HCT116 (cell line): Measurements from ENCODE around the gene UBE2E2. TPM values are rescaled to one million over a fixed set of nuclear protein-coding genes. Genes with fewer than 3 reads are reported as not detected.

Experiments
- ATAC-seq: fragments of 200-7000 bp; cut with Tn5 transposase; 2 replicates; pipeline ENCODE4 v1.9.1; 2020; ENCODE audit warnings: mild to moderate bottlenecking, moderate library complexity
- BruUV-seq: library from RNA; stranded (reverse); fragments of 400-500 nt; replicated peaks from 2 replicates; lab custom pipeline; 2021; lab: Mats Ljungman, UMichigan
- CTCF ChIA-PET: fragments of 300-600 bp; sonication (Branson Sonifier 250); formaldehyde crosslinking; loops from one replicate; lab custom pipeline; 2021; ENCODE audit warnings: antibody characterized with exemption; lab: Charles Lee
- POLR2A ChIA-PET: fragments of 300-600, 350-600 bp; sonication (Branson Sonifier 250); formaldehyde crosslinking; loops from one replicate; lab custom pipeline; 2021; ENCODE audit warnings: antibody characterized with exemption; lab: Charles Lee
- RAD21 ChIA-PET, 2 experiments: fragments of 300-600 bp; sonication (Branson Sonifier 250); formaldehyde crosslinking; loops; one replicate each; lab custom pipeline; 2023; ENCODE audit warnings: low total read pairs in 2 of 2; ENCODE audit not compliant: uncharacterized antibody in 2 of 2, unreplicated experiment in 2 of 2, low non-redundant PET in 1 of 2; lab: Charles Lee
- DNase-seq: peaks from one replicate; pipeline ENCODE4 v3.0.0-alpha.2; 2010; ENCODE audit warnings: low read depth, low spot score
- H2AFZ ChIP-seq: fragments of 200-600 bp; shearing (Covaris generic), sonication (generic); 2 replicates; pipeline ENCODE4 v1.6.1; 2017; ENCODE audit warnings: low read depth, mixed run types, mixed read lengths, antibody characterized with exemption, low read length; ENCODE audit not compliant: poor library complexity, severe bottlenecking
- H3K27ac ChIP-seq: 2 replicates; pipeline ENCODE4 v1.5.1; 2012; ENCODE audit warnings: low read depth, low read length
- H3K27me3 ChIP-seq: fragments of 200-600 bp; sonication (generic); 2 replicates; pipeline ENCODE4 v1.6.1; 2016; ENCODE audit warnings: mixed run types, low read length, mixed read lengths; ENCODE audit not compliant: insufficient read depth
- H3K36me3 ChIP-seq, 2 experiments: fragments of 200-500 bp in 1 of 2; fragments of 200-600 bp in 1 of 2; sonication (Bioruptor generic) in 1 of 2; sonication (generic) in 1 of 2; 2 replicates each; pipeline versions ENCODE4 v1.5.1 to v1.6.1; 2014 to 2016; ENCODE audit warnings: low read length in 2 of 2, inconsistent platforms in 1 of 2, mixed read lengths in 1 of 2, mixed run types in 1 of 2; ENCODE audit not compliant: insufficient read depth in 2 of 2, control insufficient read depth in 1 of 2
- H3K4me1 ChIP-seq, 2 experiments: fragments of 200-600 bp in 1 of 2; sonication (generic) in 1 of 2; 2 replicates each; pipeline versions ENCODE4 v1.5.1 to v1.6.1; 2012 to 2017; ENCODE audit warnings: low read length in 2 of 2, inconsistent platforms in 1 of 2, mild to moderate bottlenecking in 1 of 2, mixed read lengths in 1 of 2, mixed run types in 1 of 2, moderate library complexity in 1 of 2; ENCODE audit not compliant: insufficient read depth in 2 of 2, control insufficient read depth in 1 of 2
- H3K4me2 ChIP-seq: fragments of 200-600 bp; sonication (generic); 2 replicates; pipeline ENCODE4 v1.6.1; 2017; ENCODE audit warnings: mixed run types, low read length, mixed read lengths
- H3K4me3 ChIP-seq, 2 experiments: fragments of 200-600 bp in 1 of 2; sonication (generic) in 1 of 2; replicated peaks in 1 of 2; 2 replicates each; pipeline ENCODE4 v1.5.1; 2011 to 2016; ENCODE audit warnings: low read length in 2 of 2, control low read depth in 1 of 2, low read depth in 1 of 2, mild to moderate bottlenecking in 1 of 2, mixed read lengths in 1 of 2, mixed run types in 1 of 2
- H3K79me2 ChIP-seq: fragments of 200-600 bp; sonication (generic); 2 replicates; pipeline ENCODE4 v1.6.1; 2017; ENCODE audit warnings: mild to moderate bottlenecking, mixed run types, low read length, moderate library complexity, mixed read lengths; ENCODE audit not compliant: insufficient read depth
- H3K9ac ChIP-seq: fragments of 200-600 bp; sonication (generic); 2 replicates; pipeline ENCODE4 v1.6.1; 2016; ENCODE audit warnings: low read length, mixed read lengths
- H3K9me2 ChIP-seq: fragments of 200-600 bp; sonication (generic), shearing (Covaris generic); 2 replicates; pipeline ENCODE4 v1.6.1; 2017; ENCODE audit warnings: mixed run types, mild to moderate bottlenecking, moderate library complexity; ENCODE audit not compliant: insufficient read depth
- H3K9me3 ChIP-seq, 2 experiments: fragments of 200-500 bp in 1 of 2; fragments of 200-600 bp in 1 of 2; sonication (Bioruptor generic) in 1 of 2; sonication (generic) in 1 of 2; 2 replicates each; pipeline ENCODE4 v1.6.1; 2014 to 2017; ENCODE audit warnings: low read length in 2 of 2, mixed read lengths in 2 of 2, inconsistent platforms in 1 of 2, low read depth in 1 of 2, mild to moderate bottlenecking in 1 of 2, mixed run types in 1 of 2, moderate library complexity in 1 of 2; ENCODE audit not compliant: control insufficient read depth in 1 of 2, insufficient read depth in 1 of 2
- H4K20me1 ChIP-seq: fragments of 200-600 bp; sonication (generic), shearing (Covaris generic); 2 replicates; pipeline ENCODE4 v1.6.1; 2017; ENCODE audit warnings: mixed run types, mild to moderate bottlenecking, moderate library complexity; ENCODE audit not compliant: insufficient read depth
- ATF3 ChIP-seq: IDR thresholded peaks from 2 replicates; pipeline ENCODE4 v1.6.1; 2012
- EGR1 ChIP-seq: IDR thresholded peaks from 2 replicates; pipeline ENCODE4 v1.6.1; 2012; ENCODE audit warnings: low read depth
- EZH2 ChIP-seq: fragments of 200-600 bp; sonication (generic); IDR thresholded peaks from 2 replicates; pipeline ENCODE4 v1.6.1; 2017; ENCODE audit warnings: antibody characterized with exemption, mixed run types
- FOSL1 ChIP-seq: IDR thresholded peaks from 2 replicates; pipeline ENCODE4 v1.6.1; 2012; ENCODE audit warnings: low read depth
- JUND ChIP-seq: IDR thresholded peaks from 2 replicates; pipeline ENCODE4 v1.6.1; 2012
- RAD21 ChIP-seq: IDR thresholded peaks from 2 replicates; pipeline ENCODE4 v1.6.1; 2012; ENCODE audit warnings: low read depth, mild to moderate bottlenecking
- REST ChIP-seq: IDR thresholded peaks from 2 replicates; pipeline ENCODE4 v1.6.1; 2012; ENCODE audit warnings: low read depth
- SIN3A ChIP-seq: IDR thresholded peaks from 2 replicates; pipeline ENCODE4 v1.6.1; 2012; ENCODE audit warnings: low read depth
- SP1 ChIP-seq: IDR thresholded peaks from 2 replicates; pipeline ENCODE4 v1.6.1; 2012; ENCODE audit warnings: low read depth
- YY1 ChIP-seq: IDR thresholded peaks from 2 replicates; pipeline ENCODE4 v1.6.1; 2011; ENCODE audit warnings: low read length, low read depth, moderate library complexity, mild to moderate bottlenecking; ENCODE audit not compliant: insufficient replicate concordance; ENCODE audit errors: extremely low read depth
- ZFX ChIP-seq: fragments of 450-650 bp; IDR thresholded peaks from 2 replicates; pipeline ENCODE4 v1.6.1; 2017
- intact Hi-C: fragments of 100-400 bp; cut with micrococcal nuclease; formaldehyde crosslinking; loops from 2 replicates; pipeline ENCODE4 v1.10.0; 2022
- total RNA-seq: library from RNA; stranded (reverse); gene quantifications from one replicate; pipeline ENCODE4 v1.2.1, GENCODE V29; 2021; ENCODE audit not compliant: unreplicated experiment

The UBE2E2 gene
- total RNA-seq, 1 experiment from 2014 or later = 21.4 TPM

GRCh38 chr3:23377928-23378672 is 175.0 kb downstream of the UBE2E2 start:
- no peak for ATAC-seq
- ChIA-PET CTCF (no interaction called here), RAD21 (no interaction called here), POLR2A (no interaction called here)
- no peaks in the 10 kb centered on the region for H3K36me3 ChIP-seq
- H3K4me2 ChIP-seq = no peak overlapping the region
- no peak overlapping the region for H3K9ac ChIP-seq
- H3K9me2 ChIP-seq = no peaks in the 10 kb centered on the region
- TF ChIP-seq ZFX = no peak
- TF ChIP-seq ATF3 = no peak
- TF ChIP-seq JUND = no peak
- TF ChIP-seq REST = no peak
- no peak for TF ChIP-seq RAD21
- TF ChIP-seq SP1 = no peak
- no peak for TF ChIP-seq SIN3A
- TF ChIP-seq EGR1 = no peak
- no peak for TF ChIP-seq FOSL1
- TF ChIP-seq EZH2 = no peak
- no peak for TF ChIP-seq YY1
- no peaks in the 10 kb centered on the region for H3K9me3 ChIP-seq
- DNase-seq = no peak
- no peaks in the 10 kb centered on the region; the same call in 1 of the 2 replicates for H4K20me1 ChIP-seq
- BruUV-seq = no TSS peak
- H3K27me3 ChIP-seq = 0 out of 2 replicates have a peak, but pooled peaks cover 5% of the 10 kb centered on the region
- H3K27ac ChIP-seq = no peak overlapping the region
- H2AFZ ChIP-seq = no peak overlapping the region
- H3K4me3 ChIP-seq = no peak overlapping the region
- no peaks in the 10 kb centered on the region for H3K4me1 ChIP-seq
- no peaks in the 10 kb centered on the region; the same call in 1 of the 2 replicates for H3K79me2 ChIP-seq
- intact Hi-C loops = no loop called here
